Umbilical cord (tissue), 2 donors: ENCODE measurements around the gene B4GALT5. TPM values are rescaled to one million over a fixed set of nuclear protein-coding genes. Genes with fewer than 3 reads are reported as not detected.
"Not testable (repeated sequence)": the region's sequence is repeated elsewhere in the genome, so short reads cannot be mapped to it uniquely, and the experiment has no call there.

Experiments
- DNase-seq: peaks from one replicate; pipeline ENCODE4 v3.0.0-alpha.2; 2015; ENCODE audit warnings: low spot score
- total RNA-seq: library from RNA; depleted of rRNA; stranded (reverse); fragments of >200 nt; gene quantifications from one replicate; pipeline ENCODE4 v1.2.3, GENCODE V29; 2014; ENCODE audit warnings: low replicate concordance; ENCODE audit not compliant: insufficient read depth

The B4GALT5 gene
- total RNA-seq, 1 donor from 2014 or later = 21.9 TPM

DNA sequence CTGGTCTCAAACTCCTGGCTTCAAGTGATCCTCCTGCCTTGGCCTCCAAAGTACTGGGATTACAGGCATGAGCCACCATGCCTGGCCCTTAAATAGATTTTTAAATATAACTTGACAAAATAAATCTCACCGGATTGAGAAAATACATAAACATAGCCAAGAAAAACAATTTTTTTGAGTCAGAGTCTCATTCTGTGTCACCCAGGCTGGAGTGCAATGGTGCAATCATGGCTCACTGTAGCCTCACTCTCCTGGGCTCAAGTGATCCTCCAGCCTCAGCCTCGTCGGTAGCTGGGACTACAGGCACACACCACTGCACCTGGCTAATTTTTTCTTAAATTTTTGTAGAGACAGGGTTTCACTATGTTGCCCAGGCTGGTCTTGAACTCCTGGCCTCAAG is 85.4 kb downstream of the B4GALT5 start:
- not testable (repeated sequence) for DNase-seq

DNA sequence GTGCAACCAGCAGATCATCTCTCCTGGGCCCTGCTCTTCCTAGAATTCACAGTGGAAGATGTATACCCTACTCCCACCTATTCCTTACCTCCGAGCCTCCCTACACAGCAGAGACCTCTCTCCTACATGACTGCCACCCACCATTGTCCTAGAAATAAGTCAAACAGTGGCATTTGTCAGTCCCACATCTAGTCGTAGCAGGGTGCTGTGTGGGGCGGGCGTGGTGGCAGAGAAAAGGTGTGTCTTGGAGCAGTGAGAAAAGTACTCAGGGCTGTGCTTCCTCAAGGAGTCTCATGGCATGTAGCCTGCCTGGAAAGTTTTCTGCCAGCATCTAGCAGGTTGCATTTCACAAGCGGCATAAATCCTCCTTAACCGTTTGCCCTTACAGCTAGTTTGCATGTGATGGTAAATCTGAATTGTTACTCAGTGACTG is 86.3 kb downstream of the B4GALT5 start:
- no peak for DNase-seq

DNA sequence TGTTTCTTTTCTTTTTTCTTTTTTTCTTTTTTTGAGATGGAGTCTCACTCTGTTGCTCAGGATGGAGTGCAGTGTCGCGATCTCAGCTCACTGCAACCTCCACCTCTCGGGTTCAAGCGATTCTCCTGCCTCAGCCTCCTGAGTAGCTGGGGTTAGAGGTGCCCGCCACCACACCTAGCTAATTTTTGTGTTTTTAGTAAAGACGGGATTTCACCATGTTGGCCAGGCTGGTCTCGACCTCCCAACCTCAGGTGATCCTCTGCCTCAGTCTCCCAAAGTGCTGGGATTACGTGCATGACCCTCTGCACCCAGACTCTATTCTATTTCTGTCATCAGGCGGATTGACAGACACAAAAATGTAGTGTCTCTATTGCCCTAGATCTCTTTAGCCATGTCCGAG is 88.7 kb downstream of the B4GALT5 start:
- not testable (repeated sequence) for DNase-seq

DNA sequence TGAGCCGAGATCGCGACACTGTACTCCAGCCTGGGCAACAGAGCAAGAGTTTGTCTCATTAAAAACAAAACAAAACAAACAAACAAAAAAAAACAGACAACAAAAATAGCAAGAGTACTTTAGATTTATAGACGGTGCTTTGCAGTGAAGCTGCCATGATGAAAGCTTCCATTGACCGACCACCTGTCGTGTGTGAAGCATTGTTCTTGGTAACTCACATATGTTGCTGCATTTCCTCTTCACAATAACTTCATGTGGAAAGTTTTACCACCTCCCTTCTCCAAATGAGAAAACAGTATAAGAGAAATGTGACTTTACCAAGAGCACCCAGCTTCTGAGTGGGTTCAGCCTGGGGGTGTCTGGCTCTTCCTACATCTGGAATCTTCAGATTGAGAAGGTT is 89.4 kb downstream of the B4GALT5 start:
- no peak for DNase-seq

DNA sequence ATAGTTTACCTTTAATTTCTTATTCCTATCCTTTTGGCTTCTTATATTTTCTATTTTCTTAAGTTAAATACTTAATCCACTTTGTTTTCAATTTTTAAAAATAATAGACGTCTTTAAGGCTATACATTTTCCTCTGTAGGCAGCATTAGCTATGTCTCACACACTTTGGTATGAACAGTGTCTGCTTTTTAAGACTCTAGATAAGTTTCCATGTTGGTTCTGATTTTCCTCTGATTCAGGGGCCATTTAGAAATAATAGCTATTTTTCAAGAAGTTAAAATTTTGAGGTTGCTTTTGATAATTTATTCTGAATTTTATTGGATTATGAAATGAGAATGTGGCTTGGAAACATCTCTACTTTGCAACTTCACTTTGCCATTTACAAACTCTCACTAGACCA is 91.4 kb downstream of the B4GALT5 start:
- DNase-seq = no peak

DNA sequence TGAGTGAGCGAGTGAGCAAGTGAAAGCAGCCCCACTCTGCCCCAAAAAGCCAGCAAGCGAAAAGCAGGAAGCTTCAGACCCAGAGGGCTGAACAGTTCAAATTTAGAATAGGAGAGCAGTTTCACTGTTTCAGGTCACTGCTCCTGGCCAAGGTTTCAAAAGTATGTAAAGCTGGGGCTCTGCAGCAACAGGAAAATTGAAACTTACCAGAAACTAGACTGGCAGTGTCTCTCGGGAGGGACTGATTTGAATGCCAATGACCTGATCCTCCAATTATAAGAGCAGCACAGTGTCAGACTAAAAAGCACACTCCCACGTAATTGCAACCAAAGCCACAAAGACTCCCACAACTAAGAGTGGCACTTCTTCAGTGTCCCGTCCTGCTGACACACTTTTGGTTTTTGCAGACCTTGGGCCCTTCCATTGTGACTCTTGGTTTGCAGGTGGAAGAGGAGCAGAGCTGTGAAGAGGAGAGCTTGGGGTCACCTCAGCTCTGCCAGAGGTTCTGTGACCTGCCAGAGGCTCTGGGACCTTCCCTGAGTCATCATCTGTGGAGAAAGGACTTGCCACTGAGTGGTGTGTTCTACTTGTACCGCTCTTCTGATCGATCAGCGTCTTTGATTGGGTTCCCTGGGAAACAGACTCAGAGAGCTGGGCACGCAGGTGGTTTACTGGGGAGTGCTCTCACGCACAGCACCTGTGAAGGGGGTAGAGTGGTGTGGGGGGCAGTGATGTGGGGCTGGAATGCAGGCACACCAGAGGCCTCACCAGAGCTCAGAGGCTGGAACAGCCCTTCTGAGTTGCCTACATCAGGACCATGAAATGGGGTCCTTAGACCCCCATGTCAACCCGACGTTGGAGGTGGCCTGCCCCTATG is 93.1 kb downstream of the B4GALT5 start:
- DNase-seq = no peak

DNA sequence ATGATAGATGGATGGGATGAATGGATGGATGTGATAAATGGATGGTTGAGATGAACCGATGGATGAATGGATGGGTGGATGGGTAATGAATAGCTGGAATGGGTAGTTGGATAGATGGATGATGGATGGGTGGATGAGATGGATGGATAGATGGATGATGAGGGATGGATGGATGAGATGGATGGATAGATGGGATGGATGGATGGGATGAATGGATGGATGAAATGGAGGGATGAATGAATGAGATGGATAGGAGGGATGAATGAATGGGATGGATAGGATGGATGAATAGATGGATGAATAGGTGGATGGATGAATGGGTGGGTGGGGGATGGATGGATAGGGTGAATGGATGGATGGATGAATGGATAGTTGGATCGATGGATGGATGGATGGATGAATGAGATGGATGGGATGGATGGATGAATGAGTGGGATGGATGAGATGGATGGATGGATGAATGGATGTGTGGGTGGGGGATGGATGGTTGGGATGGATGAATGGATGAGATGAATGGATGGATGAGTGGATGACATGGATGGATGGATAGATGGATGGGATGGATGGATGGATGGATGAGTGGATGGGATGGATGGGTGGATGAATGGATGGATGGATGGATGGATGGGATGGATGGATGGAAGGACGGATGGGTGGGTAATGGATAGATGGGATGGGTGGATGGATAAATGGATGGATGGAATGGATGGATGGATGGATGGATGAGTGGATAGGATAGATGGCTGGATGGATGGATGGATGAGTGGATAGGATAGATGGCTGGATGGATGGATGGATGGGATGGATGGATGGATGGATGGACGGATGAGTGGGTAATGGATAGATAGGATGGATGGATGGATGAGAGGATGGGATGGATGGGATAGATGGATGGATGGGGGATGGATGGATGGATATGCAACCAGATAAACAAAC is 94.3 kb downstream of the B4GALT5 start:
- DNase-seq = no peak

DNA sequence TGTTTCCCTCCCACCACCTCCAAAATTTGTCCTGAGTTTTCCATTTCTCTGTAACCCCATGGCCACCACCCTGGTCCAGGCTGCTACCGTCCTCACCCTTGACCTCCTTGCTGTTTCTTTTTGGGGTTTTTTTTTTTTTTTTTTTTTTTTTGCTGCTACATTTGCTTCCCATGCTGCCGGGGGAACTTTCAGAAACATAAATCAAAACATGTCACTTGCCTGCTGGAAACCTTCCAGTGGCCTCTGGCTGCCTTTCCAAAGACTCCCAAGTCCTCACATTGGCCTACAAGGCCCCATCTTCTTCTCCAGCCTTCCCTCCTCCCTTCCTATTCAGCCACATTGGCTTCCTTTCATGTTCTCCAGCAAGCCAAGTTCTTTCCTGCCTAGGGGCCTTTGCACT is 95.4 kb downstream of the B4GALT5 start:
- DNase-seq = no peak

DNA sequence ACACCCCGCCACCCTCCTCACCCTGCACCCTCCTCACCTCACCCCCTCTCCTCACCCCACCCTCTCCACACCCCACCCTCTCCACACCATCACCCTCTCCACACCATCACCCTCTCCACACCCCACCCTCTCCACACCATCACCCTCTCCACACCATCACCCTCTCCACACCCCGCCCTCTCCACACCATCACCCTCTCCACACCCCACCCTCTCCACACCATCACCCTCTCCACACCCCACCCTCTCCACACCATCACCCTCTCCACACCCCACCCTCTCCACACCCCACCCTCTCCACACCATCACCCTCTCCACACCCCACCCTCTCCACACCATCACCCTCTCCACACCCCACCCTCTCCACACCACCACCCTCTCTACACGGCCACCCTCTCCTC is 96.3 kb downstream of the B4GALT5 start:
- not testable (repeated sequence) for DNase-seq

DNA sequence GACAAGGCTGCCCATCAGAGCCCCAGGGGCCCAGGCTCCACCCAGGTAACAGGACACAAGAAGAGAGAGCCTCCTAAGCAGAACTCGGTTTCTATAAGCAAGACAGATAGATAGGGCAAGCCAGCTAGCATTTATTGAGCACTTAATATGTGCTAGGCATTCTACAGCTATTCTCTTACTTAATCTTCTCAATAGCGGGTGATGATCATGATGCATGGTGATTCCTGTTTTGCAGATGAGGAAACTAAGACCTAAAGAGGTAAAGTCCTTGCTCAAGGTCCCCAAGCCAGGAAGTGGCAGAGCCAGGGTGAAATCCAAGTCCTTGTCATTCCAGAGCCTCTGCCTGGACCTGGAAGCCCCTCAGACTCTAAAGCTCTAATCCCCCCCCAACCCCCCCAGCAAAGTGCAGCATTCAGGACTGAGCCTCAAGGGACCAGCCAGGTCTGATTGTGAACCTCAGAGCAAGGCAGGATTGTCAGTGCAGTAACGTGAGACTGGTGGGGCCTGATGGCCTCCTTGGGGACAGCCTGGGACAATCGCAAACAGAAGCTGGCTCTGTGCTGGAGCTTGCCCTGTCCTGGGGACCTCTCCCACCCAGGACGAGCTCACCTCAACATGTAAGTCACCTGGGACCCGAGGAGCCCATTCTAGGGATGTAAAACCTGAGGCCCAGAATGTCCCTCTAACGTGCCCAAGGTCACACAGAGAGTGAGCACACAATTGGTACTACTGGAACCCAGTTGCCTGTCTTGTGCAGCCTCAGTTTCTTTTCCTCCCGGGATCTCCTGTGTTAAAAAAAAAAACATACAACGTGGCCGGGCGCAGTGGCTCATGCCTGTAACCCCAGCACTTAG is 97.3 kb downstream of the B4GALT5 start:
- DNase-seq = no peak

DNA sequence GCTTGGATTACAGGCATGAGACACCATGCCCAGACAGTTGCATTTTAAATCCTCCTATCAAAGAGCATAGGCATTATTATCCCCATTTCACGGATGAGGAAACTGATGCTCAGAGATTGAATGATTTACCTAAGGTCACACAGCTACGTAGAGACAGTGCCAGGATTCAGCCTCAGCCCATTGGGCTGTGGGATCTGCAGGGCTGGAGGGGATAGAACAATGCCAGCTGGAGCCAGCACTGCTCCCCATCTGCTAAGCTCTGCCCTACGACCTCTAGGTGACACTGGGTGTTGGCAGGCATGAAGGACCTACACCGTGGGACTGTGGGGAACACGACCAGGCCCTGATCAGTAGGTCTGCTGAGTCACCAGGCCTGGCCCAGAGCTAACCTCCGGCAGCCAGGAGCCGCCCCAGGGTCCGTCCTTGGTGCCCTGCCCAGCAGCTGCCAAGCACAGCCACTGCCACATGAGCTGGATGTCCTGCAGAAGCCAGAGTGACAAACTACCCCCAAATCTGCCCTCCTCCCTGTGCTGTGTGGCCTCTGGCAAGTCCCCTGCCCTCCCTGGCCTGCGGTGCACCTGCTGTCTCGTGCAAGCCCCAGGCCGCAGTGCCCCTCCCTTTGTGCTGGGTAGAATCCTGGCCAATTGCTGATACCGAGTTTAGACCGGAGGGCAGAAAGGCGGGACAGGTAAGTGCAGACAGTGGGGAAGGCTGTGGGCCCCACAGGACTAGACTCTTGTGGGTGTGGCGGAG is 98.1 kb downstream of the B4GALT5 start:
- DNase-seq = no peak

DNA sequence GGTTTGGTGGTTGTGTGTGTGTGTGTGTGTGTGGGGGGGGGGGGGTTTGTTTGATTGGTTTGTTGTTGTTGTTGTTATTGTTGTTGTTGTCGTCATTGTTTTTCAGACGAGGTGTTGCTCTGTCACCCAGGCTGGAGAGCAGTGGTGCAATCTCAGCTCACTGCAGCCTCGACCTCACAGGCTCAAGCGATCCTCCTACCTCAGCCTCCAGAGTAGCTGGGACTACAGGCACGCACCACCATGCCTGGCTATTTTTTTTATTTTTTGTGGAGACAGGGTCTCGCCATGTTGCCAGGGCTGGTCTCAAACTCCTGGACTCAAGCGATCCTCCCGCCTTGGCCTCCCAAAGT is 98.7 kb downstream of the B4GALT5 start:
- DNase-seq = not testable (repeated sequence)

DNA sequence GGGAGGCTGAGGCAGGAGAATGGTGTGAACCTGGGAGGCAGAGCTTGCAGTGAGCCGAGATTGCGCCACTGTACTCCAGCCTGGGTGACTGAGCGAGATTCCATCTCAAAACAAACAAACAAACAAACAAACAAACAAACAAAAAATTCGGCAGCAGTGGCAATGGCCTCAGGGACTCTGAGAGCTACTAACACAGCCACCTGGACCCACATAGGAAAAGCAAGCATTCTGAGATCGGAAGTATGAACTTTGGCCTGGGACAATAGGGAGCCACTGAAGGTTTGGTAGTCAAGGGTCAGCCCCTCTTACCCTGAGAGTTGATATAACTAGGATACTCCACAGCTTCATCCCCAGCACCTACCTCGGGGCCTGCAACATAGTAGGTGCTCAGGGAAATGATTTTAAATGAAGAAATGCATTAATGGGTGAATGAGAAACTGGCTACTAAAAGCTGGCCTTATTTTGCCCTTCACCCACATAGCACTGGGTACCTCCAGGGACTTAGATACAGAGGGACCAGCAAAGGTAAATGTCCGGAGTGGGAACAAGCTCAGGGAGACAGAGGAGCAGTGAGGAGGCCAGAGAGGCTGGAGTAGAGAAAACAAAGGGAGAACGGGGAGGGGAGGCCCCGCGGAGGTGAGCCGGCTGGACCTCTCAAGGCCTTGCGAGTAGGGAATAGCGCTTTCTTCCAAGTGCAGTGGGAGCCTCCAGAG is 99.2 kb downstream of the B4GALT5 start:
- no peak for DNase-seq

DNA sequence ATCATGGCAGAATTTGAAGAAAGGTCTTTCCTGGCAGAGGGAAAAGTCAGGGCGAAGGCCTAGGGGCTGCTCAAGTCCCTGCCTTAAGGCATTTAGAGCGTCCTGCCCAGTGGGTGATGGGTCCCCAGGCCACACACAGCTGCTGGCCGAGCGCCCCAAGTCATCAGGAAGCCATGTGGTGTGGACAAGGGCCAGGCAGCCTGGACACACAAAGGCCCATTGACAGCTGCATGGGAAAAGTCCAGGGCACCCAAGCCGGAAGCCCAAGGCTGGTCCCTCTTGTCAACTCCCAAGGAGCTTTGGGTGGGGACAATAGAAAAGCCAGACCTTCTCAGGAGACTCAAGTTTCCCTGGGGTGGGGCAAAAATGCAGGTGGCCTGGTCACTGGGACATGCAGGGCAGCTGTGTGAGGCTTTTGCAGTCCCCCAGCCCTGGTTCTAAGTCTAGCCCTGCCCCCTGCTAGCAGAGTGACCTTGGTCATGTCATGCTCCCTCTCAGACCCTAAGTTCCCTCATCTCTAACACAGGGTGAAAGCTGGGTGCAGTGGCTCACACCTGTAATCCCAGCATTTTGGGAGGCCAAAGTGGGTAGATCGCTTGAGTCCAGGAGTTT is 101.4 kb downstream of the B4GALT5 start:
- no peak for DNase-seq

DNA sequence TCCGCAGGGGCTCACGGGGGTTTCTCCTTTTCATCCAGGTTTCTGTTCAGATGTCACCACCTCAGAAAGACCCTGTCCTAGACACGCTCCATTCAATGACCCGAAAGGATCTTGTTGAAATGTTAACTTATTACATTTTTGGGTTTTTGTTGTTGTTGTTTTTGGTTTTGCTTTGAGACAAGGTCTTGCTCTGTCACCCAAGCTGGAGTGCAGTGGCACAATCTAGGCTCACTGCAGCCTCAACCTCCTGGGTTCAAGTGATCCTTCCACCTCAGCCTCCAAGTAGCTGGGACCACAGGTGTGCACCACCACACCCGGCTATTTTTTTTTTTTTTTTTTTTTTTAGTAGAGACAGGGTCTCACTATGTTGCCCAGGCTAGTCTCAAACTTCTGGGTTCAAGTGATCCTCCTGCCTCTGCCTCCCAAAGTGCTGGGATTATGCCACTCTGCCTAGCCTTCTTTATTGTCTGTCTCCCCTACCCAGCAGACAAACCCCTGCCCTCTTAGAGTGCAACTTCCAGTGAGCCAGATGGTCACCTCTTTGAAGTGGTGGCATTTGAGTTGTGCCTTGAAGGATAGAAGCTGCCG is 102.0 kb downstream of the B4GALT5 start:
- not testable (repeated sequence) for DNase-seq

DNA sequence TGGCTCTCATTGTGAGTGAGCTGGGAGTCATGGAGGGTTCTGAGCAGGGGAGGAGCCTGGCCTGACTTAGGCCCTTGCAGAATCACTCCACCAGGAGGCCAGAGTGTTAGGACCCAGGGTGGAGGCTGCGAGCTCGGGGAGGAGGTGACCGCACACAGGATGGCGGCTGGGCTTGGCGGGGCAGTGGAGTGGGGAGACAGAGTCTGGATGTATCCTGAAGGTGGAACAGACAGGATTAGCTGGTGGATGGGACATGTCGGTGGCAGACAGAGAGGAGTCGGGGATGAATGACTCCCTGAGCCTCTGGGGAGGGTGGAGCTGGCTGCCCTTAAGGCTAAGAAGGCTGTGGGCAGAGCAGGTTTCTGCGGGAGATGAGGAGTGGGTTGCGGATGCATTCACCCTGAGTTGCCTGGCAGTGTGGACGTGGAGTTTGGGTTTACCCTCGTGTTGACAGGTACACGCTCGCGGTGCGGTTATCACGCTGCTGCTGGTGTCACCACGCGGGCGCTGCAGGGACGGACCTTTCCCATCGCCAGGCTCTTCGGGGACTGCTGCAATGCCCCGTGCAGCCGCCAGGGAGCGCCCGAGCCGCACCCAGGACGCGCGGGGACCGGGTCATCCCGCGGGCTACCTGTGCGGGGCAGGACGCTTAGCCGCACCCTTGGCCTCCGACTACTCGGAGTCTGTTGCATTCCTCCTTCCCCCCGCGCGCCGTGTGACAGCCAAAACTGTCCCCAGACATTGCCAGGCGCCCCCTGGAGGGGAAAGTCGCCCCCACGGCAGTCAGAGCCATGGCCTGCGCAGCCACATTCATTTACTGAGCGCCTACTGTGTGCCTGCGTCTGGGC is 102.8 kb downstream of the B4GALT5 start:
- peak; percentile 38 for DNase-seq

DNA sequence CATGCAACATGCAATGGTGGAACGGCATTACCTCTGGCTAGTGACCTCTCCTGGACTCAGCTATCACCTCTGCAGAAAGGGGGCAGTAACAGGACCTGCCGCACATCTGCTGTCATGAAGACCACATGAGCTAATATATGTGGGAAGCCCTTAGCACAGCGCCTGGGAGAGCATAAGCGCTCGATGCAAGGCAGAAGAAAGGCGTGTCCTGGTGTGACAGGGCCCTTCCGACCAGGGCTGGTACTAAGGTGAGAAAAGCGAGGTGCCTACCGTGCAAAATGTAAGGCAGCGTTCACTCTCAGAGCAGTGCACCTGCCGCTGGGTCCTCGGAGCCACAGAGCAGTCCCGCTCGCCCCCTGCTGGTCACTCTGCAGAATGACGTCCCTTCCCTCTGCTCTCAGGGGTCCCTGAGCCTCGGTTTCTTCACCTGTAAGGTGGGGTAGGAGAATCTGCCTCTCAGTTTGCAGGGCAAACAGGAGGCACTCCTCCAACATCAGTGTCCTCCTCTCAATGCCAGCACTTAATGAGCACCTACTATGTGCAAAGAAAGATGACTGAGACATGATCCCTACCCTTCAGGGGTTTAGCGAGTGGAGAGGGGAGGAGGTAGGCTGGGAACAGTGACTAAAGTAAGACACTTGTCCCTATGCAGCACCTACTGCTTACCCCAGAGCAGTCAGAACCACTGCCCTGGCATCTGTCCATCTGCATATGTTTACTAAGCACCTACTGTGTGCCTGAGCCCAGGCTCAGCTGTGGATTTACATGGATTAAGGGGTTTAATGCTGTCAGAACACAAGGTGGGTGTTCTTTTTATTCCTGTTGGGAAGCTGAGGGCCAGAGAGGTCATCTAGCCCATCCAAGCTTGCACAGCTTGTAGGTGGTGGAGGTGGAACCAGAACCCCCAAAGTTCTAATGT is 104.7 kb downstream of the B4GALT5 start:
- peak; percentile 44 for DNase-seq
